ENCODE measurements around the gene TOP3A. TPM values are rescaled to one million over a fixed set of nuclear protein-coding genes. Genes with fewer than 3 reads are reported as not detected.

TOP3A gene
- total and polyA plus RNA-seq, 11 donors = 9.4 to 26.1 (median 12.8) TPM

- intact Hi-C loops (cut with DNase I) = no loop called here
- Histone ChIP-seq H3K9me3 (no peaks in the 10 kb centered on the region), H3K36me3 (peaks cover 7 to 96% (median 89%) of the 10 kb centered on the region in 9 donors), H3K4me3 (no peak overlapping the region), H3K27ac (no peak overlapping the region), H3K4me1 (peaks cover 0 to 8% (median 0%) of the 10 kb centered on the region in 12 donors), H3K27me3 (no peaks in the 10 kb centered on the region)
- DNase-seq (no peak), ATAC-seq (no peak)
- TF ChIP-seq CTCF (IDR thresholded peaks at IDR 0.05) (no peak), POLR2A (IDR thresholded peaks at IDR 0.05) (no peak)
- 84 to 96% (median 93%) methylated on average over 4 to 6 of the region's 6 CpGs for WGBS, 4 donors
These were observed 11.8 kb upstream of the TOP3A start for GRCh38 chr17:18326572-18326971.

GRCh38 chr17:18326039-18326438 lies 11.2 kb upstream of the TOP3A start:
- ATAC-seq = no peak
- Histone ChIP-seq H3K9me3 (no peaks in the 10 kb centered on the region), H3K27me3 (no peaks in the 10 kb centered on the region), H3K36me3 (peaks cover 7 to 97% (median 86%) of the 10 kb centered on the region in 9 donors), H3K4me3 (no peak overlapping the region), H3K4me1 (peaks cover 0 to 12% (median 0%) of the 10 kb centered on the region in 12 donors), H3K27ac (no peak overlapping the region)
- intact Hi-C loops (cut with DNase I) = no loop called here
- WGBS, 4 donors = 96 to 99% (median 98%) methylated on average over 2 of the region's 2 CpGs
- TF ChIP-seq CTCF (IDR thresholded peaks at IDR 0.05) = no peak
- no peak for TF ChIP-seq POLR2A (IDR thresholded peaks at IDR 0.05)
- no peak for DNase-seq

- DNase-seq (no peak), ATAC-seq (no peak)
- no peak overlapping the region for H3K27ac ChIP-seq
- no peak overlapping the region for H3K4me3 ChIP-seq
- intact Hi-C loops (cut with DNase I) = loop anchor here in 1 of 10 donors (5.0 kb wide), 1 partner anchor 107 kb away; no protein-coding TSS in a partner anchor
- no peak for TF ChIP-seq CTCF (IDR thresholded peaks at IDR 0.05)
- WGBS, 4 donors = 80 to 89% (median 85%) methylated on average over 26 to 27 of the region's 27 CpGs
- peaks cover 7 to 88% (median 78%) of the 10 kb centered on the region in 9 donors for H3K36me3 ChIP-seq
- H3K4me1 ChIP-seq = peaks cover 0 to 28% (median 14%) of the 10 kb centered on the region in 12 donors
- no peaks in the 10 kb centered on the region for H3K27me3 ChIP-seq
- H3K9me3 ChIP-seq = no peaks in the 10 kb centered on the region
These were observed 9.6 kb upstream of the TOP3A start for GRCh38 chr17:18324140-18325050.

GRCh38 chr17:18323507-18324139 lies 8.8 kb upstream of the TOP3A start:
- H3K27ac ChIP-seq = no peak overlapping the region
- H3K36me3 ChIP-seq = peaks cover 7 to 88% (median 76%) of the 10 kb centered on the region in 9 donors
- TF ChIP-seq POLR2A (IDR thresholded peaks at IDR 0.05) (no peak), CTCF (IDR thresholded peaks at IDR 0.05) (no peak)
- H3K4me3 ChIP-seq = no peak overlapping the region
- no peaks in the 10 kb centered on the region for H3K27me3 ChIP-seq
- no peak for ATAC-seq
- no peaks in the 10 kb centered on the region for H3K9me3 ChIP-seq
- 85 to 93% (median 89%) methylated on average over 14 to 16 of the region's 16 CpGs for WGBS, 4 donors
- H3K4me1 ChIP-seq = peaks cover 3 to 36% (median 21%) of the 10 kb centered on the region in 12 donors
- intact Hi-C loops (cut with DNase I) = loop anchor here in 1 of 10 donors (5.0 kb wide), 1 partner anchor 106 kb away; no protein-coding TSS in a partner anchor
- DNase-seq = no peak
